GM18873 (cell line): Measurements from ENCODE around the gene ZNF471.

ENCODE experiments used
- ATAC-seq: cut with Tn5 transposase; IDR thresholded peaks from one replicate; pipeline ENCODE4 v1.9.1; 2021; ENCODE audit warnings: mild to moderate bottlenecking, moderate library complexity, moderate number of reproducible peaks; ENCODE audit not compliant: unreplicated experiment, low FRiP score

The ZNF471 gene

DNA sequence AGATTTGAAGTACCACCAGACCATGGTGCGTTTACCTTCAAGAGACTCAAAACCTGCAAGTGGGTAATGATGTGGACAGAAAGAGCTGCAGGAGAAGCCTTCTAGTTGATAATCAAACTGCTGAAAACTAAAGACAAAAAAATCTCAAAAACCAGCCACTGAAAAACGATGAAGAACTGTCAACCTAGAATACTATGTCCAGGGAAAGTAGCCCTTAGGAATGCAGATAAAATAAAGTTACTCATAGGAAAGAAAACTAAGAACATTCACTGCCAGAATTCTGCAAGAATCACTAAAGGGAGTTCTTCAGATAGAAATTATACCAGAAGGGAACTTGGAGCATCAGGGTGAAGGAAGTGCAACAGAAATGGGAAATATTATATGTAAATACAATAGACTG, 64.9 kb downstream of the ZNF471 start:
- ATAC-seq, result no peak

GRCh38 chr19:56573914-56574313, 66.3 kb downstream of the ZNF471 start:
- ATAC-seq, result no peak

DNA sequence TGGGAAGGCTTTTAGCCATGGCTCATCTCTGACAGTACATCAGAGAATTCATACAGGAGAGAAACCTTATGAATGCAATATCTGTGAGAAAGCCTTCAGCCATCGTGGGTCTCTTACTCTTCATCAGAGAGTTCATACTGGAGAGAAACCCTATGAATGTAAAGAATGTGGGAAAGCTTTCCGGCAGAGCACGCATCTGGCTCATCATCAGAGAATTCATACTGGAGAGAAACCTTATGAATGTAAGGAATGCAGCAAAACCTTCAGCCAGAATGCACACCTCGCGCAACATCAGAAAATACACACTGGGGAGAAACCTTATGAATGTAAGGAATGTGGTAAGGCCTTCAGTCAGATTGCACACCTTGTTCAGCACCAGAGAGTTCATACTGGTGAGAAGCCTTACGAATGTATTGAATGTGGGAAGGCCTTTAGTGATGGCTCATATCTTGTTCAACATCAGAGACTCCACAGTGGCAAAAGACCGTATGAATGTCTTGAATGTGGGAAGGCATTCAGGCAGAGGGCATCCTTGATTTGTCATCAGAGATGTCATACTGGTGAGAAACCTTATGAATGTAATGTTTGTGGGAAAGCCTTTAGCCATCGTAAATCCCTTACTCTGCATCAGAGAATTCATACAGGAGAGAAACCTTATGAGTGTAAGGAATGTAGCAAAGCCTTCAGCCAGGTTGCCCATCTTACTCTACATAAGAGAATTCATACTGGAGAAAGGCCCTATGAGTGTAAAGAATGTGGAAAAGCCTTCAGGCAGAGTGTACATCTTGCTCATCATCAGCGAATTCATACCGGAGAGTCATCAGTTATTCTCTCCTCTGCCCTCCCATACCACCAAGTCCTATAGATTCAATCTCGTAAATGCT, 70.3 kb downstream of the ZNF471 start:
- no peak for ATAC-seq
